ENCODE results near the gene PITPNB. TPM values are rescaled to one million over a fixed set of nuclear protein-coding genes. Genes with fewer than 3 reads are reported as not detected.
A peak's percentile ranks its signal among the peaks of the same experiment; 100 is the strongest.

PITPNB gene
- total RNA-seq, result 100 to 1,000 TPM; 109 to 124 TPM

DNA sequence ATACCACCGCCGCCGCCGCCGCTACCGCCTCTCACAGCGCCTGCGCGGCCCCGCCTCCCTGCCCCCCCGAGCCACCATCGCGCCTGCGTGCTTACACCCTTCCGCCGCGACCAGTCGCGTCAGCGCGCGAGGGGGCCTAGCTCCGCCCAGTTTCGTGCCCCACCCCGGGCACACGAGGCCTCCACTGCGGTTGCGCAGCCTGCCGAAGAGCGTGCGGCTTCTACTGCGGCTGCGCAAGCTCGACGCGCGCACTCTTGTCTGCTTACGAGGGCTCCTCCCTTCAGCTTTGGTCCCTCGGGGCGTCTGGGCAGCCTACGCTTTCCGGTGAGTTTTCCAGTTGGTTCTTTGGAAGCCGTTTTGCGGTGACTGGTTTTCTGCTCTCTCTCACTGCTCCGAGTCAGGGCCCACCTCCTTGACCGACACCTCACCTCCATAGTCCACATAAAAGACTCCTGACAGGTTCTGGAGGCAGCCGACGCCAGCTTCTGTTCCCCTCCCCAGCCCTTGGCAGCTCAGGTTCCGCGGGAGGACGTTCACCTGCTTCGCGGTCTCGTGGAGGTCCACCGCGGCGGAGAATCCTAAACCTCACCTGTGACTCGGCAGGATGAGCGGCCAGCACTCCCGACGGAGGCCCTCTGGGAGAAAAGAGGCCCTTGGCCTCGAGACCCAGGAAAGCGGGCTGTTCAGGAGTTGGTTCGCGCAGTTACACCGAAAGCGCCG is at the start of gene PITPNB:
PITPNB (minus strand) TSS at position 35 of the 720 bp plus-strand sequence. CDS start 65 bp downstream, outside the sequence.
- H3K27ac Mint-ChIP-seq, result peak within 1 kb of the TSS; percentile 100
- peaks cover 6% of the 10 kb centered on the region for H3K27me3 Mint-ChIP-seq
- H3K4me1 Mint-ChIP-seq, result peaks cover 53% of the 10 kb centered on the region
- H3K9me3 Mint-ChIP-seq, result no peaks in the 10 kb centered on the region
- H3K4me3 Mint-ChIP-seq, result peak within 1 kb of the TSS; percentile 98
- DNase-seq, result peak; percentile 98
- peaks cover 35% of the 10 kb centered on the region for H3K36me3 Mint-ChIP-seq

DNA sequence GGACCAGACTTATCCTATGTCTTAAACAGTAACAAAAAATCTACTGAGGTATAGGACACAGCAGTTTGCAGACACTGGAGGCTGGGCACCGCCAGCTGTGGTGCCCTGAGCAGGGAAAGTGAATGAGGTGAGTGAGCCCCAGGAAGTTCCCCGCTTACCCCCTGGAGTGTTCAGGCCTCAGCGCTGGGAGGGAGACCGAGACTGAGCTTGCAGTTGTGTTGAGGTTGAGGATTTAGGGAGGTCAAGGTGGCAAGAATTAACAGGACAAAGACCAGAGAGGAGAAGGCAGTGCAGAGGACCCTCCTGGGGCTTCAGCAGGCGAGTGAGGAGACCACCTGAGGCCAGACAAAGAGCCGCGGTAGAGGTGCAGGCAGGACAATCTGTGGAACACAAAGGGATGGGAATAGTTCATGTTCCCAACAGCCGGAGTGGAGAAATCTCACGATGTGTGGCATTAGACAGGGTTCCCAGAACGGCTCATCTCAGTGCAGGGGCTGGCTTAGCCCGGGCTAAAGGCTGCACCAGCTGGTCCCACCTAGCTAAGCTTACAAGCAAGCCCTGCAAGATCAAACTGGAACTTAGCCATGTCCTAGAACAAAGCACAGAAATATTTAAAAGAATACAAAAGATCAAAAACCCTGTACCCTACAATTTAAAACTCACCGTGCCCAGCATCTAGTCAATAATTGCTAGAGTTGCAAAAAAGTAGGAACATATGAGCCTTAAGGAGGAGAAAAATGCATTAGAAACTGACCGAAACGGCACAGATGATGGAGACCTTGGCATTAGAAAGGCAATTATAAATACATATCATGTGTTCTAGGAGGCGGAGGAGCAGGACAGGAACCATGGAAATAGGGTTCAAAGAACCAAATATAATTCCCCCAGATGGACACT is 47.4 kb upstream of the PITPNB start:
- no peak for DNase-seq
- Mint-ChIP-seq H3K27ac (no peak overlapping the region), H3K27me3 (no peaks in the 10 kb centered on the region), H3K9me3 (peaks cover 2% of the 10 kb centered on the region), H3K4me3 (no peak overlapping the region), H3K4me1 (peaks cover 3% of the 10 kb centered on the region), H3K36me3 (peaks cover 12% of the 10 kb centered on the region)

DNA sequence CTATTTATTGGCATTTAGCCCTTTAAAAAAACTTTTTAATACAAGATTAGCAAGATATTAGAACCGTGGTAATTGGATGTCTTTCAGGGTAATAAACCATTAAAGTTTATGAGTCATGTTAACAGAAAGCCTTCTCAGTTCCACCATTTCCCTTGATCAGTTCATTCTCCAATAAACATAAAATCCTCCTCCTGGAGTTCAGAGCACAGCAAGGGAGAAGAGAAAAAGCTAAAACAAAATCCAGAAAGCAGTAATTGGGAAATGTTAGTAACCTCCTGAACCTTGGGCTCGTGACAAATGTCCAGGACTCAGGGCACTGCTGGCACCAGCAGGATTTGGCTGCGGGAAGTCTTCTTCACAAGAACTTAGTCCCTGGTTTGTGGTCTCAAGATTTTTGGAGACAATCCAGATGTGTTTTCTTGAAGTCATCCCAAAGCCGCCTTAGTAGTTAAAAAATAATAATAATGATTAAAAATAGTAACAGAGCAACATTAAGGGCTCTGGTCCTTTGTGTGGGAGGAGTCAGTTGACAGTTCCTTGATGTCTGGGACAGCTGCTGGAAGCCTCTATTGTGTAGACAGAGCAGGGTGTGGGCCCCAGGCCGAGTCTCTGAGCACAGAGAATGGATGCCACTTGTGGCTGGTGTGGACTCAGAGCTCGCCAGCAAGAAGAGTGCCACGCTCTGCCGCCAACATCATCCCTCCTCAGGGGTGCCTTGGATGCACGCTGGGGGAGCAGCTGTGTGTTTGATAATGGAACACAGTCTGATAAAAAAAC is 43.4 kb upstream of the PITPNB start:
- H3K4me1 Mint-ChIP-seq, result no peaks in the 10 kb centered on the region
- no peaks in the 10 kb centered on the region for H3K9me3 Mint-ChIP-seq
- no peak for DNase-seq
- H3K27me3 Mint-ChIP-seq, result no peaks in the 10 kb centered on the region
- no peaks in the 10 kb centered on the region for H3K36me3 Mint-ChIP-seq
- H3K27ac Mint-ChIP-seq, result no peak overlapping the region
- no peak overlapping the region for H3K4me3 Mint-ChIP-seq

DNA sequence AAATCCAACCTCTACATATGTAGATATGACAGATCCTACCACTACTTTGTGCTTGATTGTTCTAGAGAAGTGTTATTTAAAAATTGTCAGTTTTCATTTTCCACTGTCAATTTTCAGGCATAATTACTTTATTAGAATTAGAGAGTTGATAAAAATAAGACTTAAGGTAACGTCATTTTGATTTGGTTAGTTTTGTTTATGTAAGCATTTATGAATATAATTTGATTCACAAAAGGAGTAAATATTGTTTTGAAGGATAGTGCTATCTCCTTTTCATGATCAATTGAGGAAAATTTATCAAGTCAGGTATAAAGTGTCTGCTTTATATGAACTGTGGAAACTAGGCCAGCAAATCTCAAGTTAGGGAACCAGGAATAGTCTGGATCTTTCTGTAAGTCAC is 42.6 kb upstream of the PITPNB start:
- no peaks in the 10 kb centered on the region for H3K27me3 Mint-ChIP-seq
- no peaks in the 10 kb centered on the region for H3K4me1 Mint-ChIP-seq
- H3K36me3 Mint-ChIP-seq, result peaks cover 2% of the 10 kb centered on the region
- DNase-seq, result no peak
- no peaks in the 10 kb centered on the region for H3K9me3 Mint-ChIP-seq
- no peak overlapping the region for H3K27ac Mint-ChIP-seq
- no peak overlapping the region for H3K4me3 Mint-ChIP-seq

DNA sequence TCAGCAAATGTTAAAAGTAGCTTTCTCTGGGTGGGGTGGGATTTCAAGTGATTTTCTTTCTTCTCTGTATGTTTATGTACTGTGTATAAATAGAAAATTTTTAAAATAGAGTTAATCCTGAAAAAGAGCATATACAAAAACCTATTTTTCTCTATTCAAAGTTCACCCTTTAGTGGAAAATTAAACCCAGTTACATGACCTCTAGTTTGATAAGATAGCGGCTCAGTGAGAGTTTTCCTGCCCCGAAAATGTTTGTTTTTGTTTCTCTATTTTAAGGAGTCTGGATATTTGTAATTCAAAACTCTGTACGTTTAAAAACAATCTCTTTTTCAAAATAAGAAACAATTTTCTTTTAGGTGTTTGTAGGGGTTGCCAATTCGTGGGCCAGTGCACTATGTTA is 42.1 kb upstream of the PITPNB start:
- Mint-ChIP-seq H3K27me3 (no peaks in the 10 kb centered on the region), H3K4me1 (no peaks in the 10 kb centered on the region)

DNA sequence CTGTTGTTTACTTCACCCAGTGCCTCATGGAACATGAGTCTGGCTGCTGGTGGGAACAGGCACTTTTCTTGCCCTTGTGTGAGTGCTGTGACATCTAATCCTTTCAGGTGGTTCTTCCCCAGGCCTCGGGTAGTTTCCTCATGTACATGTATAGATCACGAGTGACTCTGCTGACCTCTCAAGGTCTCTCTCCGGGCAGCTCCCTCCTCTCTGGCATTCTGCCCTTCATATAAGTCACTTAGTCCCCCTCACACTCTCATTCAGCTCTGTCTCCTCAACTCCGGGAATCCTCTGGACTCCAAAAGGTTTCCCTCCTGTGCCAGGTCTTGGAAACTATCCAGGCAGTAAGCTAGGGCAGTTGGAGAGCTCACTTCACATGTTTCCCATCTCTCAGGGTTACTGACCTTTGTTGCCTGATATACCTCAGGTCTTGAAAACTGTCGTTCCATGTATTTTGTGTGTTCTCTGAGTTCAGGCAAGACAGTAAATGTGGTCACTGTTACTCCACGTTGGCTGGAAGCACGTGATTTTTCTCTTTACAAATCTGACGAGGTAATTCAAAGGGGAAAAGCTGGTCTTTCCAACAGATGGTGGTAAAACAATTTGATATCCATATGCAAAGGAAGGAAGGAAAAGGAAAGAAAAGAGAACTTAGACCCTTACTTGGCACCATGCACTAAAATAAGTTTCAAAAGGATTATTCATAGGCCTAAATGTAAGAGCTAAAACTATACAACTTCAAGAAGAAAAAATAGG is 40.5 kb upstream of the PITPNB start:
- Mint-ChIP-seq H3K4me3 (no peak overlapping the region), H3K36me3 (peaks cover 2% of the 10 kb centered on the region), H3K9me3 (no peaks in the 10 kb centered on the region), H3K27ac (no peak overlapping the region), H3K27me3 (no peaks in the 10 kb centered on the region), H3K4me1 (no peaks in the 10 kb centered on the region)
- no peak for DNase-seq

More for the DNA sequence above, 42.1 kb upstream of the PITPNB start:
- Mint-ChIP-seq H3K4me3 (no peak overlapping the region), H3K36me3 (peaks cover 2% of the 10 kb centered on the region), H3K9me3 (no peaks in the 10 kb centered on the region), H3K27ac (no peak overlapping the region)
- DNase-seq, result no peak

DNA sequence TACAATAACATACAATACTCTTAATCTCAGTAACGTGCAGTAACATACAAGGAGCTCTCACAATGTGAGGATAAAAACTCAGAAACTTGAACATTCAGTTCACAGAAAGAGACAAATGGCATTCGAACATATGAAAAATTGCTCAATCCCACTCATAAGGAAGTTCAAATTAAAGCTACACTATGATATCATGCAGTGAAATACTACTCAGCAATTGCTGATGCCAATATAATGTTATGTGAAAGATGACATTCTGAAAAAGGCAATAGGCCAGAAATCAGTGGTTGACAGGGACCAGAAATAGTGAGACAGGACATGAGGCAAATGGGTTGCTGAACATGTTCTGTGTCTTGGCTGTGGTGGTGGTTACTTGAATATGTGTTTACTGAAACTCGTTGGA is 33.7 kb upstream of the PITPNB start:
- H3K9me3 Mint-ChIP-seq, result no peaks in the 10 kb centered on the region
- DNase-seq, result no peak
- H3K27me3 Mint-ChIP-seq, result no peaks in the 10 kb centered on the region
- no peak overlapping the region for H3K4me3 Mint-ChIP-seq
- no peaks in the 10 kb centered on the region for H3K4me1 Mint-ChIP-seq
- peaks cover 5% of the 10 kb centered on the region for H3K36me3 Mint-ChIP-seq
- H3K27ac Mint-ChIP-seq, result no peak overlapping the region

DNA sequence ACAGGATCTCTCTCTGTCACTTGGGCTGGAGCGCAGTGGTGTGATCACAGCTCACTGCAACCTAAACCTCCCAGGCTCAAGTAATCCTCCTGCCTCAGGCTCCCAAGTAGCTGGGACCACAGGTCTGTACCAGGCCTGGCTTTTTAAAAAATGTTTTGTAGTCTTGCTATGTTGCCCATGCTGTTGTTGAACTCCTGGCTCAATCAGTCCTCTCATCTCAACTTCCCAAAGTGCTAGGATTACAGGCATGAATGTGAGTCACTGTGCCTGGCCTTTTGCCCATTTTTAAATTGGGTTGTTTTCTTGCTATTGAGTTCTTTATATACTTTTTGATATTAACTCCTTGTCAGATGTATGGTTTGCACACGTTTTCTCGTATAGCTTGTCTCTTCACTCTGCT is 33.0 kb upstream of the PITPNB start:
- no peaks in the 10 kb centered on the region for H3K27me3 Mint-ChIP-seq
- no peak for DNase-seq
- H3K9me3 Mint-ChIP-seq, result no peaks in the 10 kb centered on the region
- H3K4me3 Mint-ChIP-seq, result no peak overlapping the region
- no peak overlapping the region for H3K27ac Mint-ChIP-seq
- H3K4me1 Mint-ChIP-seq, result no peaks in the 10 kb centered on the region
- H3K36me3 Mint-ChIP-seq, result peaks cover 7% of the 10 kb centered on the region

DNA sequence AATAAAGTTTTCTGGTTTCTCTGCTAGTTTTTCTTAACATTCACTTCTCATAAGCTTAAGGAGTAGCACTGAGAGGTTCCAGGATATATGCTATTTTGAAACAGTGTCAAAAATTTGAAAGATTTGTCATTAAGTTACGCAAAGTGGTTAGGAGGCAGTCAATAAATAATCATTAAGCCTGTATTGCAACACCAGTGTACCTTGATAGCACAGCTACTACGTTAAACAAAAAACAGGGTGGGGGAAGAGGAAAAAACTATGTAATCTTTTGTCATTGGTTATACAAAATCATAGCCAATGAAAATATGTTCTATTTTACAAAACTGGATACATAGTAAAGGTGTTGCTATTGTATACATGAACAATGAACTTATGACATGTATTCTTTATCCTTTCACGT is 30.4 kb upstream of the PITPNB start:
- Mint-ChIP-seq H3K27ac (no peak overlapping the region), H3K4me3 (no peak overlapping the region), H3K9me3 (no peaks in the 10 kb centered on the region), H3K4me1 (no peaks in the 10 kb centered on the region), H3K27me3 (no peaks in the 10 kb centered on the region), H3K36me3 (peaks cover 7% of the 10 kb centered on the region)
- DNase-seq, result no peak

DNA sequence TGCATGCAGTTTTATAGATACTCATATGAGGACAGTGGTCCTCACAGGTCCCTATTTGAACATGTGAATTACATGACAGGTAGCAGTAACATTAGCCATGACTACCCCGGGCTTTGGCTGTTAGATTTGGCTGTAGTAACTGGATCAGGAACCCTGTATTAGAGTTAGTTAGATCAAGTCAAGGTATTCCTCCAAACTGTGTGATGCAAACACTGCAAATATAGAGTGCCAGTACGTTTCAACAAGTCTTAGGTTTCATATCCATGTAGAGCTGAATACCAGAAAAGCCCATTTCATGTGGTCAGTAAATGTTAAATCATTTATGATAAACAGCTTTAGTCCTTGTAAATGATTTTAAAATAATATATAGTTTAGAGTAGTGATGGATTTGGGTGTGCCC is 29.5 kb upstream of the PITPNB start:
- Mint-ChIP-seq H3K4me1 (no peaks in the 10 kb centered on the region), H3K36me3 (peaks cover 7% of the 10 kb centered on the region), H3K4me3 (no peak overlapping the region), H3K9me3 (no peaks in the 10 kb centered on the region), H3K27ac (no peak overlapping the region), H3K27me3 (no peaks in the 10 kb centered on the region)
- DNase-seq, result no peak

DNA sequence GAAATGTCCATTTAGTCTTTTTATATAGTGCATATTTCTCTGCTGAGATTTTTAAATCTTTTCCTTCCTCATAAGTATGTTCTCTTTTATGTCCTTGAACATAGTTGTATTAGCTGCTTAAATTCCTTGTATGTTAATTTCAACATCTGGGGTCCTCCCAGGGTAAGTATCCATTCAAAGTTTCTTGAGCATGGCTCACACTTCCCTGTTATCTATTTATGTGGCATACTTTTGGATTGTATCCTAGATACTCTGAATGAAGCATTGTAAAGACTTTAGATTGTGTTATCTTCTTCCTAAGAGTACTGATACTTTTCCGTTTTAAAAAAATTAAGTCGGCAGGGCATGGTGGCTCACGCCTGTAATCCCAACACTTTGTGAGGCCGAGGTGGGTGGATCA is 28.4 kb upstream of the PITPNB start:
- no peak overlapping the region for H3K4me3 Mint-ChIP-seq
- no peaks in the 10 kb centered on the region for H3K4me1 Mint-ChIP-seq
- no peaks in the 10 kb centered on the region for H3K9me3 Mint-ChIP-seq
- H3K36me3 Mint-ChIP-seq, result peaks cover 7% of the 10 kb centered on the region
- DNase-seq, result no peak
- no peak overlapping the region for H3K27ac Mint-ChIP-seq
- H3K27me3 Mint-ChIP-seq, result no peaks in the 10 kb centered on the region

DNA sequence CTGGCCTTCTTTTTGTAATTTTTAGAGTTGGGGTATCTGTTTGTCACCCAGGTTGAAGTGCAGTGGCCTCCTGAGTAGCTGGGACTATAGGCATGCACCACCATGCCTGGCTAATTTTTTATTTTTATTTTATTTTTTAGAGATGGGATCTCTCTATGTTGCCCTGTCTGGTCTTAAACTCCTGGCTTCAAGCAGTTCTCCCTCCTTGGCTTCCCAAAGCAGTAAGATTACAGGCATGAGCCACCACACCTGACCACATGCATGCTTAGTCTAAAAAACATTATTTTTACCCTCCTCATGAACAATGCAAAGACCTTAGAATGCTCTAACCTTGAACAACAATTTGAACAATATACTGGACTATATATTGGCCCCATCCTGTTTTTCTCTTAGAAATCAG is 22.1 kb upstream of the PITPNB start:
- Mint-ChIP-seq H3K27me3 (no peaks in the 10 kb centered on the region), H3K27ac (no peak overlapping the region), H3K4me3 (no peak overlapping the region), H3K4me1 (peaks cover 5% of the 10 kb centered on the region), H3K36me3 (no peaks in the 10 kb centered on the region), H3K9me3 (no peaks in the 10 kb centered on the region)
- no peak for DNase-seq

DNA sequence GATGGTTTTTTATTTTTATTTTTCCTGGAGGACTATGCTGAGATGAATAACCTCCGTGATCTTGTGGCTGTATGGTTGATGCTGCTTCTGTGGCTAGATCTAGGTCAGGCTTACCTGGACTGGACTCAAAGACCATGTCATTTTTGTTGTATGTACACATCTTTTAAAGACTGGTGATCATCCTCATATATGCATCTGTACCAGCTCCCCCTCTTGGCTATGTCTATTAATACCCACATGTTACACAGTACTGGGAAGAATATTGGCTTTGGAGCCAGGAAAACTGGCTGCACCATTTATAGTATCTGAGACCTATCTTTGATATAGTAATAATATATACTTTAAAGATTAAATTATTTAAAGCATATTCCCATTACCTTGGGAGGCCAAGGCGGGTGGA is 18.4 kb upstream of the PITPNB start:
- Mint-ChIP-seq H3K4me3 (no peak overlapping the region), H3K27me3 (no peaks in the 10 kb centered on the region), H3K27ac (no peak overlapping the region), H3K36me3 (peaks cover 4% of the 10 kb centered on the region), H3K4me1 (peaks cover 5% of the 10 kb centered on the region), H3K9me3 (no peaks in the 10 kb centered on the region)
- DNase-seq, result no peak

DNA sequence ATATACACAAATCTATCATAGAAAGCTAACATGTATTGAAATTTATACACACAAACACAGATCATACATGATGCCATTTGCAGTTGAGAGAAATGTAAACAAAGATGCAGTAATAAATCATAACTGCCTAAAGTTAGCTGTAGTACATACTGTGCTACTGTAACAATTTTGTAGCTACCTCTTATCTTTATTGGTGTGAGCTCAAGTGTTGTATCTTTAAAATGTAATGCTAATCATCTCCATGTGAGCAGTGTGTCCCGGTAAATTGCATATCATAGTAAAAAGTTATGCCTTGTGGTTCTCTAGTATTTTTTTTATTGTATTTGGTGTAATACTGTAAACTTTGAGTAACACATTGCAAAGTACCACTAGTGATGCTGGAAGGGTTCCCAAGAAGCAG is 16.8 kb upstream of the PITPNB start:
- no peak overlapping the region for H3K27ac Mint-ChIP-seq
- H3K9me3 Mint-ChIP-seq, result no peaks in the 10 kb centered on the region
- H3K27me3 Mint-ChIP-seq, result no peaks in the 10 kb centered on the region
- H3K36me3 Mint-ChIP-seq, result peaks cover 4% of the 10 kb centered on the region
- no peak for DNase-seq
- no peak overlapping the region for H3K4me3 Mint-ChIP-seq
- peaks cover 5% of the 10 kb centered on the region for H3K4me1 Mint-ChIP-seq
